Peyer's patch (tissue), 4 donors: ENCODE results near the gene ZEB1. TPM values are rescaled to one million over a fixed set of nuclear protein-coding genes. Genes with fewer than 3 reads are reported as not detected.
"Not testable (repeated sequence)": the region's sequence is repeated elsewhere in the genome, so short reads cannot be mapped to it uniquely, and the experiment has no call there.

Experiments used
- DNase-seq, 3 donors: peaks; one replicate each; pipeline ENCODE4 v3.0.0-alpha.2; 2017 to 2019
- H3K27ac ChIP-seq, 4 donors: fragments of 200-600 bp; sonication (generic); one replicate each; pipeline ENCODE4 v1.5.1; 2016 to 2019
- H3K27me3 ChIP-seq, 2 donors: fragments of 200-600 bp; sonication (generic); one replicate each; pipeline ENCODE4 v1.5.1; 2019
- H3K36me3 ChIP-seq, 3 donors: fragments of 200-600 bp; sonication (generic); one replicate each; pipeline ENCODE4 v1.5.1; 2016 to 2019
- H3K4me1 ChIP-seq, 4 donors: fragments of 200-600 bp; sonication (generic); one replicate each; pipeline ENCODE4 v1.5.1; 2016 to 2019
- H3K4me3 ChIP-seq, 4 donors: fragments of 200-600 bp; sonication (generic); 1 replicate in 3 of 4; 2 replicates in 1 of 4; pipeline ENCODE4 v1.5.1; 2016 to 2019; ENCODE audit warnings: mild to moderate bottlenecking in 1 of 4
- H3K9me3 ChIP-seq, 4 donors: fragments of 200-600 bp; sonication (generic); one replicate each; pipeline ENCODE4 v1.5.1; 2016 to 2019; ENCODE audit warnings: mild to moderate bottlenecking in 1 of 4
- POLR2A ChIP-seq, 2 donors: fragments of 450-650 bp; IDR thresholded peaks; one replicate each; pipeline ENCODE4 v1.5.1; 2017; ENCODE audit warnings: antibody characterized with exemption in 2 of 2, mild to moderate bottlenecking in 2 of 2, moderate library complexity in 2 of 2
- total RNA-seq, 4 donors: library from RNA; depleted of rRNA; stranded (reverse); fragments of >200 nt; gene quantifications; one replicate each; pipeline ENCODE4 v1.1.0, GENCODE V29; 2016
- TF ChIP-seq, protein P1 (sequence below), 6 experiments: fragments of 450-650 bp in 4 of 6; fragments of 200-600 bp in 2 of 6; sonication (generic) in 1 of 6; IDR thresholded peaks; one replicate each; pipeline ENCODE4 v1.5.1; 2017 to 2019; ENCODE audit warnings: antibody characterized with exemption in 6 of 6, mild to moderate bottlenecking in 3 of 6, moderate library complexity in 1 of 6

The ZEB1 gene
- total RNA-seq, 4 donors from 2014 or later = 6.1 to 75.9 (median 16.8) TPM

DNA sequence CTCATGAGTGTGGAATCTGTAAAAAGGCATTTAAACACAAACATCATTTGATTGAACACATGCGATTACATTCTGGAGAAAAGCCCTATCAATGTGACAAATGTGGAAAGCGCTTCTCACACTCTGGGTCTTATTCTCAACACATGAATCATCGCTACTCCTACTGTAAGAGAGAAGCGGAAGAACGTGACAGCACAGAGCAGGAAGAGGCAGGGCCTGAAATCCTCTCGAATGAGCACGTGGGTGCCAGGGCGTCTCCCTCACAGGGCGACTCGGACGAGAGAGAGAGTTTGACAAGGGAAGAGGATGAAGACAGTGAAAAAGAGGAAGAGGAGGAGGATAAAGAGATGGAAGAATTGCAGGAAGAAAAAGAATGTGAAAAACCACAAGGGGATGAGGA is 207.7 kb downstream of the ZEB1 start:
- no peaks in the 10 kb centered on the region for H3K9me3 ChIP-seq
- H3K4me1 ChIP-seq = no peaks in the 10 kb centered on the region
- no peaks in the 10 kb centered on the region for H3K27me3 ChIP-seq
- no peak overlapping the region for H3K4me3 ChIP-seq
- no peaks in the 10 kb centered on the region for H3K36me3 ChIP-seq
- no peak overlapping the region for H3K27ac ChIP-seq
- no peak for TF ChIP-seq POLR2A (IDR thresholded peaks at IDR 0.05)
- TF ChIP-seq, protein P1, sequence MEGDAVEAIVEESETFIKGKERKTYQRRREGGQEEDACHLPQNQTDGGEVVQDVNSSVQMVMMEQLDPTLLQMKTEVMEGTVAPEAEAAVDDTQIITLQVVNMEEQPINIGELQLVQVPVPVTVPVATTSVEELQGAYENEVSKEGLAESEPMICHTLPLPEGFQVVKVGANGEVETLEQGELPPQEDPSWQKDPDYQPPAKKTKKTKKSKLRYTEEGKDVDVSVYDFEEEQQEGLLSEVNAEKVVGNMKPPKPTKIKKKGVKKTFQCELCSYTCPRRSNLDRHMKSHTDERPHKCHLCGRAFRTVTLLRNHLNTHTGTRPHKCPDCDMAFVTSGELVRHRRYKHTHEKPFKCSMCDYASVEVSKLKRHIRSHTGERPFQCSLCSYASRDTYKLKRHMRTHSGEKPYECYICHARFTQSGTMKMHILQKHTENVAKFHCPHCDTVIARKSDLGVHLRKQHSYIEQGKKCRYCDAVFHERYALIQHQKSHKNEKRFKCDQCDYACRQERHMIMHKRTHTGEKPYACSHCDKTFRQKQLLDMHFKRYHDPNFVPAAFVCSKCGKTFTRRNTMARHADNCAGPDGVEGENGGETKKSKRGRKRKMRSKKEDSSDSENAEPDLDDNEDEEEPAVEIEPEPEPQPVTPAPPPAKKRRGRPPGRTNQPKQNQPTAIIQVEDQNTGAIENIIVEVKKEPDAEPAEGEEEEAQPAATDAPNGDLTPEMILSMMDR (IDR thresholded peaks at IDR 0.05) = no peak
- no peak for DNase-seq

DNA sequence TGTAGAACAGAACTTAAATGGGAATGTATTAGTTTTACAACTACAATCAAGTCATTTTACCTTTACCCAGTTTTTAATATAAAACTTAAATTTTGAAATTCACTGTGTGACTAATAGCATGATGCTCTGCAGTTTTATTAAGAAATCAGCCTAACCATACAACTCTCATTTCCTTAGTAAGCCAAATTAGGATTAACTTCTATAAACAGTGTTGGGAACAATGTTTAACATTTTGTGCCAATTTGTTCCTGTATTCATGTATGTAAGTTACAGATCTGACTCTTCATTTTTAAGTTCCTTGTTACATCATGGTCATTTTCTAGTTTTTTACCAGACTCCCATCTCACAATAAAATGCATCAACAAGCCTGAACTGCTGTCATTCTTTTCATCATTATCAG is 209.8 kb downstream of the ZEB1 start:
- TF ChIP-seq, protein P1 (IDR thresholded peaks at IDR 0.05) = no peak
- no peak for TF ChIP-seq POLR2A (IDR thresholded peaks at IDR 0.05)
- Histone ChIP-seq H3K9me3 (no peaks in the 10 kb centered on the region), H3K4me3 (no peak overlapping the region), H3K36me3 (no peaks in the 10 kb centered on the region), H3K27ac (no peak overlapping the region), H3K27me3 (no peaks in the 10 kb centered on the region), H3K4me1 (no peaks in the 10 kb centered on the region)
- no peak for DNase-seq

DNA sequence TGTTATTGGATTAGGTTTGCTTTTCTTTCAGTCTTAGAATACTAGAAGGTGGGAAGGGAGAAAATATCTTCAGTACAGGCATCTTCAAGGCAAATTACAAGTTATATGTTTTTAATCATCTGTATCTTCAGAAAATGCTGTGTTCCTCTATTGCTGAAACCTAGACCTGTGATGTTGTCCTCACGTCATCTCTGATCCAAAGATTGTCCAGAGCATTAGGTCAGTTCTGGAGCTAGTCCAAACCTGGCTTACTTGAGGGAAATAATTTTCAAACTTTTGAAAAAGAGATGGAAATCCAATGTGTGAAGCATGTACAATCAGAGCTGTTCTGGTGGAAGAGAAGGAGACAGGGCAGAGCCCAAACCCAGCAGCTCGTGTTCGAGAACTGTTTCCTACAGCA is 217.3 kb downstream of the ZEB1 start:
- Histone ChIP-seq H3K4me3 (no peak overlapping the region), H3K36me3 (no peaks in the 10 kb centered on the region), H3K9me3 (no peaks in the 10 kb centered on the region), H3K4me1 (no peaks in the 10 kb centered on the region), H3K27ac (no peak overlapping the region), H3K27me3 (no peaks in the 10 kb centered on the region)
- TF ChIP-seq, protein P1 (IDR thresholded peaks at IDR 0.05) = no peak
- DNase-seq = no peak

DNA sequence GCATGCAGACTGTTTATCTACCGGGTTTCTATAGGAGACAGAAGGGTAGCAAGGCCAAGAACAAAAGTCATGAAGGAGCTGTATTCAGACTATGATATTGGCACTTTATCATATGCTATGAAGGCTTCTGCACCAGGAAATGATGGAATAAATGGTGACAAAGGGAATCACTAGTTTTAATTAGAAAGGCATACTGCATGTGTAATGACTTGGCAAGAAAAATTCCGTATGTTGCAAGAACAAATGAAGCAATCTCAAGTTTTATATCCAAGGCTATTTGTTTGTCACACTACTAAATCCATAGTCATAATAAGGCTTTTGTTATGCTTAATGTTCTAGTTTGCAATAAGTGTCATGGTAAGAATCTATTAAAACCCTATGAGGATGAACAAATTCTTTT is 230.9 kb downstream of the ZEB1 start:
- TF ChIP-seq, protein P1 (IDR thresholded peaks at IDR 0.05) = no peak
- no peak for TF ChIP-seq POLR2A (IDR thresholded peaks at IDR 0.05)

DNA sequence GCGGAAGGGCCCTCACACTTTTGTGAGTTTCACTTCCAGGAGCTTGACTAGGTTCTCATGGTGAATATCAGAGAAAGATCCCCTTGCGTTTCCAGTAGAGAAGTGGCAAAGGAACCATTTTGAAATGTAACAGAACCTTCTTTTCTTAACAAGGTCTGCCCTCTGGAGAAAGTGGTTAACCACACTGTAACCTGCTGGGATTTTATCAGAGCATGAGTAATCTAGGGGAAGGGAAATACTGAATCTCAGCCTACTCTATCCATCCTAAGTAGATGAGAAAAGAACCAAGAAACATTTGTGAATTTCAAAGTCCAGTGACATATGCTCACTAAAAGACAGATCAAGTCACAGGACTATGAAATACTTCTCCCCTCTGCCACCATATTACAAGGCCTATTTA is 235.5 kb downstream of the ZEB1 start:
- TF ChIP-seq POLR2A (IDR thresholded peaks at IDR 0.05) = no peak
- TF ChIP-seq, protein P1 (IDR thresholded peaks at IDR 0.05) = no peak
- peaks cover 0 to 3% (median 0%) of the 10 kb centered on the region in 4 donors for H3K9me3 ChIP-seq
- H3K4me3 ChIP-seq = no peak overlapping the region
- no peak for DNase-seq
- no peaks in the 10 kb centered on the region for H3K27me3 ChIP-seq
- no peaks in the 10 kb centered on the region for H3K4me1 ChIP-seq
- H3K36me3 ChIP-seq = no peaks in the 10 kb centered on the region
- H3K27ac ChIP-seq = no peak overlapping the region

More for the DNA sequence above, 230.9 kb downstream of the ZEB1 start:
- Histone ChIP-seq H3K4me1 (no peaks in the 10 kb centered on the region), H3K4me3 (no peak overlapping the region), H3K36me3 (no peaks in the 10 kb centered on the region), H3K9me3 (no peaks in the 10 kb centered on the region), H3K27me3 (no peaks in the 10 kb centered on the region), H3K27ac (no peak overlapping the region)
- DNase-seq = no peak

DNA sequence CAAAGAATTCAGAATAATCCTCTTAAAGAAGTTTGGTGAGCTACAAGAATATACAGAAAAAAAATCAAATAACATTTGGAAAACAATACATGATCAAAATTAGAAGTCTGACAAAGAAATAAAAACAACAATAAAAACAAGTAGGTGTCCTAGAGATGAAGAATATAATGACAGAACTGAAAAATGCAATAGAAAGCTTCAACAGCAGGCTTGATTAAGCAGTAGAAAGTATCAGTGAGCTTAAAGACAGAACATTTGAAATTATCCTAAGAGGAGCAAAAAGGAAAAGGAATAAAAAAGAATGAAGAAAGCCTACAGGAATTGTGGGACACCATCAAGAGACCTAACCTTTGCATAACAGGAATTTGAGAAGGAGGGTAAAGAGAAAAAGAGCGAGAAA is 238.8 kb downstream of the ZEB1 start:
- Histone ChIP-seq H3K27ac (no peak overlapping the region), H3K9me3 (peaks cover 0 to 3% (median 0%) of the 10 kb centered on the region in 4 donors), H3K27me3 (no peaks in the 10 kb centered on the region), H3K4me3 (no peak overlapping the region), H3K4me1 (no peaks in the 10 kb centered on the region), H3K36me3 (no peaks in the 10 kb centered on the region)
- no peak for DNase-seq
- TF ChIP-seq, protein P1 (IDR thresholded peaks at IDR 0.05) = no peak
- TF ChIP-seq POLR2A (IDR thresholded peaks at IDR 0.05) = no peak

DNA sequence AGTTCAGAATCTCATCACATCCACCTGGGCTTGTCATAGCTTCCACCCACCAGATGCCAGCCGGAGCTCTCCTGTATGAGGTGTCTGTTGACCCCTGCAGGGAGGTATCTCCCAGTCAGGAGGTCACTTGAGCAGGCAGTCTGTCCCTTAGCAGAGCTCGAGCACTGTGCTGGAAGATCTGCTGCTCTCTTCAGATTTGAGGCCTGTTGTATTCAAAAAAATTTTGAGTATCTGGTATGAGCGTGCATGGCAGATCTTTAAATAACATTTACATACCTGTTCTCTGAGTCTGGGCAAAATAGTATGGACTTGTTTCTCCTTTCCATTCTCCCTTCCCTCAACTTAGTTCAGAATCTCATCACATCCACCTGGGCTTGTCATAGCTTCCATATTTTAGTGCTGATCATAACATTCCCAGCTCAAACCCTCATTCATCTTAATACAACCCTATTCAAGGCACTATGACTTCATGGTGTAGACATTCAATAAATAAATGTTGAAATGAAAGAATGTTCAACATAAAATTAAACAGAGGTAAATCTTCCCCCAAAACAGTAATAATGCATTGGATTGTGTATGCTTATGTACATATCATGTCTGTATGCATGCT is 249.3 kb downstream of the ZEB1 start:
- not testable (repeated sequence) for H3K9me3 ChIP-seq, H3K4me3 ChIP-seq, H3K27me3 ChIP-seq, H3K4me1 ChIP-seq, H3K36me3 ChIP-seq, DNase-seq, H3K27ac ChIP-seq
